Gastroesophageal sphincter (tissue), 3 donors: Measurements from ENCODE around the gene TMEM170A.

Experiments
- EP300 ChIP-seq: sonication (generic); formaldehyde crosslinking; IDR thresholded peaks from one replicate; pipeline ENCODE4 v1.6.1; 2017; ENCODE audit warnings: antibody characterized with exemption, mild to moderate bottlenecking
- POLR2A ChIP-seq, 2 donors: fragments of 450-650 bp; IDR thresholded peaks; one replicate each; pipeline ENCODE4 v1.6.1; 2017; ENCODE audit warnings: antibody characterized with exemption in 2 of 2, mild to moderate bottlenecking in 2 of 2, moderate library complexity in 1 of 2
- TF ChIP-seq, protein P1 (sequence below), 4 experiments: fragments of 200-600 bp in 2 of 4; fragments of 450-650 bp in 2 of 4; sonication (generic) in 1 of 4; IDR thresholded peaks; one replicate each; pipeline ENCODE4 v1.5.1; 2017 to 2019; ENCODE audit warnings: antibody characterized with exemption in 4 of 4, mild to moderate bottlenecking in 2 of 4, moderate library complexity in 2 of 4

DNA sequence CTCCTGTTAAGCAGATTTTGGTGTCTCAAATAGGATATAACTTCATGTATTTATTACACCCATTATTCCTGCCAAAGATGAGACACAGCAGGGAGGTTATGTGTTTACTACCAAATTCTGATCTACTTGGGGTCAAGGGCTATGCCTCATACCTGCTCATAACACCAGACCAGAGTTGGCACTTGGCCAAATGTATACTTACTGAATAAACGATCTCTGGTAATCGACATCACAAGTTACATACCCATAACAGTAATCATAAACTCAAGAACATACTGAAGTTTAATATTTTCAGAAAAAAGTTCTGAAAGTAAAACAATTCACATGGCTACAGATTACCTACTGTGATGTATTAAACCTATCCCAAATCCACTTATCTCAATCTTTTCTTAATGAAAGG lies 2.9 kb downstream of the TMEM170A start:
- TF ChIP-seq, protein P1, sequence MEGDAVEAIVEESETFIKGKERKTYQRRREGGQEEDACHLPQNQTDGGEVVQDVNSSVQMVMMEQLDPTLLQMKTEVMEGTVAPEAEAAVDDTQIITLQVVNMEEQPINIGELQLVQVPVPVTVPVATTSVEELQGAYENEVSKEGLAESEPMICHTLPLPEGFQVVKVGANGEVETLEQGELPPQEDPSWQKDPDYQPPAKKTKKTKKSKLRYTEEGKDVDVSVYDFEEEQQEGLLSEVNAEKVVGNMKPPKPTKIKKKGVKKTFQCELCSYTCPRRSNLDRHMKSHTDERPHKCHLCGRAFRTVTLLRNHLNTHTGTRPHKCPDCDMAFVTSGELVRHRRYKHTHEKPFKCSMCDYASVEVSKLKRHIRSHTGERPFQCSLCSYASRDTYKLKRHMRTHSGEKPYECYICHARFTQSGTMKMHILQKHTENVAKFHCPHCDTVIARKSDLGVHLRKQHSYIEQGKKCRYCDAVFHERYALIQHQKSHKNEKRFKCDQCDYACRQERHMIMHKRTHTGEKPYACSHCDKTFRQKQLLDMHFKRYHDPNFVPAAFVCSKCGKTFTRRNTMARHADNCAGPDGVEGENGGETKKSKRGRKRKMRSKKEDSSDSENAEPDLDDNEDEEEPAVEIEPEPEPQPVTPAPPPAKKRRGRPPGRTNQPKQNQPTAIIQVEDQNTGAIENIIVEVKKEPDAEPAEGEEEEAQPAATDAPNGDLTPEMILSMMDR (IDR thresholded peaks at IDR 0.05), result no peak
- TF ChIP-seq POLR2A (IDR thresholded peaks at IDR 0.05) (no peak), EP300 (no peak)
